NCI-H1092 treated with DMSO at 0.1 percent for 48 hours (cell line): ENCODE results near the gene RARS1.
"Not testable (repeated sequence)": the region's sequence is repeated elsewhere in the genome, so short reads cannot be mapped to it uniquely, and the experiment has no call there.

Source experiments
- DNase-seq: peaks from one replicate; lab custom pipeline; 2025; lab: John Stamatoyannopoulos, UW

RARS1 gene

GRCh38 chr5:168481330-168481788 is 4.9 kb upstream of the RARS1 start:
- DNase-seq = no peak

GRCh38 chr5:168482361-168482760 is 3.9 kb upstream of the RARS1 start:
- DNase-seq = no peak

DNA sequence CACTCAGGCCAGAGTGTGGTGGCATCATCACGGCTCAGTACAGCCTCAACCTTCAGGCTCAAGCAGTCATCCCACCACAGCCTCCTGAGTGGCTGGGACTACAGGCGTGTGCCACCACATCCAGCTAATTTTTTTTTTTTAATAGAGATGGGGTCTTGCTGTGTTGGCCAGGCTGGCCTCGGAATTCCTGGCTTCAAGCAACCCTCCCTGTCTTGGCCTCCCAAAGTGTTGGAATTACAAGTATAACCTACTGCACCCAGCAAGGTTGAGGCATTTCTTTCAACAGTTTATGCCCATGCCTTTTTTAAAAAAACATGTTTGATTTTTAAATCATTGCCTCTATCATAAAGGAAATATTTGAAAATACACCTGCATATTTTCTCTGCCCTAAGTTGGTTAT is 2.8 kb downstream of the RARS1 start:
- DNase-seq = no peak

GRCh38 chr5:168494057-168494555 is 7.8 kb downstream of the RARS1 start:
- DNase-seq = no peak

- no peak for DNase-seq
These were observed 16.4 kb downstream of the RARS1 start for GRCh38 chr5:168502563-168503237.

DNA sequence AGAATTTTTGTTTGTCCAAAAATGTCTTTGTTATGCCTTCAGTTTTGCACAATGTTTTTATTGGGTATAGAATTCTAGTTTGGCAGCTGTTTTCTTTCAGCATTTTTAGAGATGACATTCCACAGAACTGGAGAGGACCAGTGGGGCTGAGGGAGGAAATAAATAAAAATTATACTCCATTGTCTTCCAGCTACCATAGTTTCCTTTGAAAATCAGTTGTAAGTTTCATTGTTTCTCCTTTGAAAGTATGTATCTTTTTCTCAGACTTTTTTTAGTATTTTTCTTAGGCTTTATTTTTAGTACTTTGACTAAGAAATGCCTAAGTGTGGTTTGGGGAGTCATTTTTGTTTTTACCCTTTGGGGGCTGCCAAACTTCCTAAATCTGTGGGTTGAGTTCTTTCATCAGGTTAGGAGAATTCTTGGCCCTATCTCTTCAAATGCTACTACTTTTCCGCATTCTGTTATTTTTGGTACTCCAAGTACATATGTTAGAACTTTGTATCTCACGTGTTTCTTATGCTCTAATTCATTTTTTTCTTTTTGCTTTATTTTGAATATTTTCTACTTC is 27.7 kb downstream of the RARS1 start:
- no peak for DNase-seq

DNA sequence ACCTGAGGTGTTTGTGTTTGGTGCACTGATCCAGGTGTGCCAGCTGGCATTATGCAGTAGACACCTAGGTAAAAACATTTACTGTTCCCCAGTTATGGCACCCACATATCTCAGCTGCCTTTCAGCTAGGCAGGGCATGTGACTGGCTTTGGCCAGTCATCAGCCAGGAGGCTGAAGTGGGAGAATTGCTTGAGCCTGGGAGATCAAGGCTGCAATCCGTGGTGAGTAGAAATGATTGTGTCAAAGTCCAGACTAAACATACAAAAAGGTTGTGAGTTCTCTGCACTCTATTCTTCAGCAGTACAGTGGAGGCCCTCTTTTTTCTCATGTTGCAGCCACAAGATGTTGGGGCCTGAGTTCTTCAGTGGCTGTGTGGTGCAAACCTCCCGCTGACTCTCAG is 39.6 kb downstream of the RARS1 start:
- DNase-seq = no peak

GRCh38 chr5:168527756-168528295 is 41.6 kb downstream of the RARS1 start:
- no peak for DNase-seq

- peak; percentile 15 for DNase-seq
These were observed 42.5 kb downstream of the RARS1 start, which contains the start of gene FBLL1 for GRCh38 chr5:168528521-168529373. Gene FBLL1, plus strand, starts transcription at chr5:168529305. Its CDS starts 200 bp downstream, at chr5:168529505.

DNA sequence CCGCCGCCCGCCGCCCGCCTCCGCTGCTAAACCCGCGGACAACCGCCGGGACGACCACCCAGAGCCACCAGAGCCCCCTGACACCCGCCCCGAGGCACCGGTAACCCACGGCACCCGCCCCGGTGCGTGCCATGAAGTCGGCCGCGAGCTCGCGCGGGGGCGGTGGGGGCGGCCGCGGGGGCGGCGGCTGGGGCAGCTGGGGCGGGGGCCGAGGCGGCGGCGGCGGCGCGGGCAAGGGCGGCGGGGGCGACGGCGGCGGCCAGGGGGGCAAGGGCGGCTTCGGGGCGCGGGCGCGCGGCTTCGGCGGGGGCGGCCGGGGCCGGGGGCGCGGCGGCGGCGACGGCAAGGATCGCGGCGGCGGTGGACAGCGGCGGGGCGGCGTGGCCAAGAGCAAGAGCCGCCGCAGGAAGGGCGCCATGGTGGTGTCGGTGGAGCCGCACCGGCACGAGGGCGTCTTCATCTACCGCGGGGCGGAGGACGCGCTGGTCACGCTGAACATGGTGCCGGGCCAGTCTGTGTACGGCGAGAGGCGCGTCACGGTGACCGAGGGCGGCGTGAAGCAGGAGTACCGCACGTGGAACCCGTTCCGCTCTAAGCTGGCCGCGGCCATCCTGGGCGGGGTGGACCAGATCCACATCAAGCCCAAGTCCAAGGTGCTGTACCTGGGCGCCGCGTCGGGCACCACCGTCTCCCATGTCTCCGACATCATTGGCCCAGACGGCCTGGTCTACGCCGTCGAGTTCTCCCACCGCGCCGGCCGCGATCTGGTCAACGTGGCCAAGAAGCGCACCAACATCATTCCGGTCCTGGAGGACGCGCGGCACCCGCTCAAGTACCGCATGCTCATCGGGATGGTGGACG is 43.3 kb downstream of the RARS1 start:
- DNase-seq = no peak

GRCh38 chr5:168530621-168531150 is 44.4 kb downstream of the RARS1 start:
- no peak for DNase-seq

DNA sequence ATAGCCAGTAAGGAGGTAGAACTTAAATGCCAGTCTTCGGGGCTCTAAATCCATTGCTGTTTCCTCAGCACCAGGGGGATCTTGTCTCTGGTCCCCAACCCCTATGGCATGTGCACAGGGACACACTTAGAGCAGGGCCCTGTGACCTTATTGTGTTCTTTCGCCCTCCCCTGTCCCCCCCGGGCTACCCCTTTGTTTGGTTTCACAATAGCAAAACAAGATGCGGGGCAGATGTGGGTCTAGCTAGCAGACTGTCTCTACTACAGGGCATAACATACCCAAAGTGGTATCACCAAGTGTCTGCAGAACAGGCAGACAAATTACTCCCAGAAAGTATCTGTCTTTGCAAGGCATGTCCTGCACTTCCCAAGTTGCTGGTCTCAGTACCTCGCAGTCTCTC is 44.9 kb downstream of the RARS1 start:
- DNase-seq = no peak

DNA sequence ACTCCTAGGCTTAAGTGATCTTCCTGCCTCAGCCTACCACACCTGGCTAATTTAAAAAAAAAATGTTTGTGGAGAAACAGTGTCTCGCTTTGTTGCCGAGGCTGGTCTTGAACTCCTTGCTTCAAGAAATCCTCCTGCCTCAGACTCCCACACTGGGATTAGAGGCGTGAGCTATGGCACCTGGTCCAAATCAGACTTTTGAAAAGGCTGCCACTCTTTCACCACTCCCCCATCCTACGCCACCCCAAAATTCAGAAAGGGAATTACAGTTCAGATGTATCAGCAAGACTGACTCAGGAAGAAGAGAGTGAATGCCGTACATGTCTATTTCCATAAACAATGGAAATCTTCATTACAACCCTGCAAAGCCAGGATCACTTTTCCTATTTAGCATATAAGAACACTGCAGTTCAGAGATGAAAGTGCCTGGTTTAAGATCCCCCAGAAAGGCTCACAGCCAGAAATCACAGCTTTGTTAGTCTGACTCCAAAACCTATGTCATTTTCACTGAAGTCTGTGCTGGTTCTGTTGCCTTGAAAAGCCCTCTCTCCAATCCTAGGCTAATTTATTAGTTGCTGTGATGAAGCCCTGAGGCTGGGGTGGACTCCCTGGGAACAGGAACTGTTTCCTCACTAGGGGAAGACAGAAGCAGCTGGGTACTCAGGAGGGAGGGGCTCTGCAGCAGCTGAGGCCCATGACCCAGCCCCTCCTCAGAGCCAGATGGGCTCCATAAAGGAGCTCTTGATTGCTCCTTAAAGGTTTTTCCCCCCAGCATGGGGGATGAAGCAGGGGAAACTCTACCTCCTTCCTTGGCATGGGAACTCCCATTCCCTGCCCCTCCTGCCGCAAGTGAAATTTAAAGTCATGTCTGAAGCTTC is 46.0 kb downstream of the RARS1 start:
- no peak for DNase-seq

DNA sequence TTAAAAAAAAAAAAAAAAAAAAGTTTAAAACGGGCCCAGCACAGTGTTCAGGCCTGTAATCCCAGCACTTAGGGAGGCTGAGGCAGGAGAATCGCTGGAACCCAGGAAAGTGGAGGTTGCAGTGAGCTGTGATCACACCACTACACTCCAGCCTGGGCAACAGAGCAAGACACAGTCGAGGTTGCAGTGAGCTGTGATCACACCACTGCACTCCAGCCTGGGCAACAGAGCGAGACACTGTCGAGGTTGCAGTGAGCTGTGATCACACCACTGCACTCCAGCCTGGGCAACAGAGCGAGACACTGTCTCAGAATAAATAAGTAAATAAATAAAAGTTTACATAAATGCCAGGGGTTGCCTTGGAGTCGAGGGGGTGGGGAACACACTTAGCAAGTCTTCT is 48.1 kb downstream of the RARS1 start:
- not testable (repeated sequence) for DNase-seq

GRCh38 chr5:168537176-168537575 is 50.9 kb downstream of the RARS1 start:
- no peak for DNase-seq

GRCh38 chr5:168549554-168549953 is 63.3 kb downstream of the RARS1 start:
- no peak for DNase-seq

- DNase-seq = no peak
These were observed 64.4 kb downstream of the RARS1 start for GRCh38 chr5:168550656-168551055.

DNA sequence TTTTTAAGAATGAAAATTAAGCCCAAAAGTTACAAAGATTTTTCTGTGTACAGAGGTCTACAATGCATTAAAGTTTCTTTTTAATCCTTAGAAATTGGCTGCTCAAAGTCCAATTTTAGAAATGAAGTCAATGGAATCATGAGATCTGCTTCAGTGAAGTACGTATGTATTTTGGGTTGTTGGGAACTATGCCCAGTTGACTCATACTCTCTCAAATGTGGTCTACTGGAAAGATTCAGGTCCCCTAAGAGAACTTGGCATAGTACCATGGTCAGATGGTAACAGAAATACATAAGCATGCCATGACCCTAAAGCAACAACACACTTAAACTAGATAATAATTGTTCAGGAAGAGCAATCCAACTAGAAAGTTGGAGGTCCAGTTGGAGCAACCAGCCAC is 65.9 kb downstream of the RARS1 start:
- no peak for DNase-seq

GRCh38 chr5:168553377-168554130 is 67.3 kb downstream of the RARS1 start:
- DNase-seq = no peak
